A673 (cell line): ENCODE measurements around the gene TMEM263. TPM values are rescaled to one million over a fixed set of nuclear protein-coding genes. Genes with fewer than 3 reads are reported as not detected.
A peak's percentile ranks its signal among the peaks of the same experiment; 100 is the strongest.

Source experiments
- BruUV-seq: library from RNA; stranded (reverse); fragments of 400-500 nt; replicated peaks from 2 replicates; lab custom pipeline; 2021; lab: Mats Ljungman, UMichigan
- CTCF ChIA-PET: fragments of 300-600 bp; sonication (Branson Sonifier 250); formaldehyde crosslinking; loops from one replicate; lab custom pipeline; 2022; ENCODE audit warnings: antibody characterized with exemption; lab: Charles Lee
- POLR2A ChIA-PET: fragments of 300-600 bp; sonication (Branson Sonifier 250); formaldehyde crosslinking; loops from one replicate; lab custom pipeline; 2022; ENCODE audit warnings: antibody characterized with exemption; ENCODE audit not compliant: low non-redundant PET; lab: Charles Lee
- DNase-seq: peaks from one replicate; pipeline ENCODE4 v3.0.0-alpha.2; 2015; ENCODE audit warnings: low spot score
- H3K27ac ChIP-seq: fragments of 200-600 bp; sonication (generic); 2 replicates; pipeline ENCODE4 v1.5.1; 2016; ENCODE audit warnings: mixed run types, low read depth, mild to moderate bottlenecking, mixed read lengths, antibody characterized with exemption, low read length; ENCODE audit not compliant: poor library complexity, severe bottlenecking
- H3K27me3 ChIP-seq: fragments of 200-600 bp; sonication (generic); replicated peaks from 2 replicates; pipeline ENCODE4 v1.6.1; 2017; ENCODE audit warnings: mixed run types, low read depth, mild to moderate bottlenecking, mixed read lengths, antibody characterized with exemption, low read length; ENCODE audit not compliant: insufficient read depth, poor library complexity
- H3K36me3 ChIP-seq: fragments of 200-600 bp; sonication (generic); 2 replicates; pipeline ENCODE4 v1.6.1; 2016; ENCODE audit warnings: mixed run types, mild to moderate bottlenecking, mixed read lengths, antibody characterized with exemption, low read length; ENCODE audit not compliant: insufficient read depth, poor library complexity, severe bottlenecking
- H3K4me1 ChIP-seq: fragments of 200-600 bp; sonication (generic); 2 replicates; pipeline ENCODE4 v1.6.1; 2017; ENCODE audit warnings: mixed run types, mild to moderate bottlenecking, mixed read lengths, antibody characterized with exemption, low read length; ENCODE audit not compliant: insufficient read depth, poor library complexity, severe bottlenecking
- H3K4me3 ChIP-seq: fragments of 200-600 bp; sonication (generic); 2 replicates; pipeline ENCODE4 v1.5.1; 2016; ENCODE audit warnings: low read depth, mixed run types, mild to moderate bottlenecking, mixed read lengths, low read length; ENCODE audit not compliant: poor library complexity, severe bottlenecking
- H3K9me3 ChIP-seq: fragments of 200-600 bp; sonication (generic); 2 replicates; pipeline ENCODE4 v1.6.1; 2016; ENCODE audit warnings: mixed run types, low read depth, mild to moderate bottlenecking, mixed read lengths, antibody characterized with exemption, low read length; ENCODE audit not compliant: poor library complexity, severe bottlenecking
- CTCF ChIP-seq: fragments of 300-800, 200-600 bp; sonication (generic); conservative IDR thresholded peaks from 2 replicates; pipeline ENCODE4 v1.5.1; 2017; ENCODE audit warnings: low read depth, mild to moderate bottlenecking, antibody characterized with exemption, low read length, moderate library complexity, mixed read lengths
- EZH2 ChIP-seq: fragments of 200-600 bp; sonication (generic); IDR thresholded peaks from 2 replicates; pipeline ENCODE4 v1.6.1; 2017; ENCODE audit warnings: borderline replicate concordance, low read depth, mild to moderate bottlenecking, mixed read lengths, antibody characterized with exemption, low read length; ENCODE audit not compliant: poor library complexity, severe bottlenecking
- intact Hi-C: fragments of 100-400 bp; cut with micrococcal nuclease; formaldehyde crosslinking; loops from one replicate; pipeline ENCODE4 v1.10.0; 2022; ENCODE audit not compliant: unreplicated experiment
- total RNA-seq: library from RNA; stranded (reverse); gene quantifications from 2 replicates; pipeline ENCODE4 v1.2.3, GENCODE V29; 2021

The TMEM263 gene
- total RNA-seq, 1 experiment from 2014 or later, result 32.3 TPM

- no peaks in the 10 kb centered on the region for H3K9me3 ChIP-seq
- H3K4me3 ChIP-seq, result no peak overlapping the region
- intact Hi-C loops, result no loop called here
- no peaks in the 10 kb centered on the region for H3K4me1 ChIP-seq
- H3K27ac ChIP-seq, result no peak overlapping the region
- CTCF ChIA-PET, result no interaction called here
- POLR2A ChIA-PET, result no interaction called here
- TF ChIP-seq EZH2, result no peak
- TF ChIP-seq CTCF, result no peak
- BruUV-seq, result no TSS peak
- DNase-seq, result no peak
- H3K36me3 ChIP-seq, result peaks cover 9% of the 10 kb centered on the region
- no peaks in the 10 kb centered on the region for H3K27me3 ChIP-seq
These were observed 29.0 kb downstream of the TMEM263 start for GRCh38 chr12:106984588-106985137.

- TF ChIP-seq CTCF (no peak), EZH2 (no peak)
- intact Hi-C loops, result no loop called here
- CTCF ChIA-PET, result no interaction called here
- Histone ChIP-seq H3K9me3 (no peaks in the 10 kb centered on the region), H3K36me3 (peaks cover 9% of the 10 kb centered on the region), H3K4me1 (no peaks in the 10 kb centered on the region), H3K27ac (no peak overlapping the region), H3K4me3 (no peak overlapping the region), H3K27me3 (no peaks in the 10 kb centered on the region)
- no peak for DNase-seq
- BruUV-seq, result no TSS peak
- POLR2A ChIA-PET, result no interaction called here
These were observed 29.8 kb downstream of the TMEM263 start for GRCh38 chr12:106985479-106985878.

- no peaks in the 10 kb centered on the region for H3K9me3 ChIP-seq
- no peaks in the 10 kb centered on the region for H3K4me1 ChIP-seq
- H3K36me3 ChIP-seq, result peaks cover 9% of the 10 kb centered on the region
- POLR2A ChIA-PET, result no interaction called here
- TF ChIP-seq EZH2, result no peak
- TF ChIP-seq CTCF, result no peak
- no TSS peak for BruUV-seq
- peak overlapping the region; percentile 65 for H3K4me3 ChIP-seq
- intact Hi-C loops, result no loop called here
- no peak for DNase-seq
- no peaks in the 10 kb centered on the region for H3K27me3 ChIP-seq
- CTCF ChIA-PET, result no interaction called here
- peak overlapping the region; percentile 76 for H3K27ac ChIP-seq
These were observed 30.4 kb downstream of the TMEM263 start for GRCh38 chr12:106986135-106986534.
